ENCODE measurements around the gene VAV1. TPM values are rescaled to one million over a fixed set of nuclear protein-coding genes. Genes with fewer than 3 reads are reported as not detected.

VAV1 gene
- total RNA-seq, 4 donors from 2014 or later, result 1.7 to 4.3 (median 2.6) TPM

- Histone ChIP-seq H3K4me1 (no peaks in the 10 kb centered on the region), H3K27me3 (no peaks in the 10 kb centered on the region), H3K9me3 (no peaks in the 10 kb centered on the region), H3K36me3 (no peaks in the 10 kb centered on the region), H3K4me3 (replicated peaks in 1 of 3) (no peak overlapping the region), H3K27ac (no peak overlapping the region)
- WGBS, 2 donors, result 48 to 73% methylated on average over 16 of the region's 25 CpGs
- intact Hi-C loops (cut with DNase I), result no loop called here
- no peak for TF ChIP-seq POLR2A (IDR thresholded peaks at IDR 0.05)
- no peak for TF ChIP-seq CTCF (IDR thresholded peaks at IDR 0.05)
- no peak for DNase-seq
These were observed 49.8 kb downstream of the VAV1 start for GRCh38 chr19:6822311-6822670.

GRCh38 chr19:6825076-6825774 lies 52.7 kb downstream of the VAV1 start:
- intact Hi-C loops (cut with DNase I), result no loop called here
- TF ChIP-seq POLR2A (IDR thresholded peaks at IDR 0.05) (no peak), CTCF (IDR thresholded peaks at IDR 0.05) (no peak)
- no peak overlapping the region for H3K27ac ChIP-seq
- 76 to 89% methylated on average over 10 to 12 of the region's 12 CpGs for WGBS, 2 donors
- H3K36me3 ChIP-seq, result no peaks in the 10 kb centered on the region
- H3K4me3 ChIP-seq (replicated peaks in 1 of 3), result no peak overlapping the region
- H3K4me1 ChIP-seq, result no peaks in the 10 kb centered on the region
- H3K9me3 ChIP-seq, result no peaks in the 10 kb centered on the region
- DNase-seq, result no peak
- no peaks in the 10 kb centered on the region for H3K27me3 ChIP-seq

DNA sequence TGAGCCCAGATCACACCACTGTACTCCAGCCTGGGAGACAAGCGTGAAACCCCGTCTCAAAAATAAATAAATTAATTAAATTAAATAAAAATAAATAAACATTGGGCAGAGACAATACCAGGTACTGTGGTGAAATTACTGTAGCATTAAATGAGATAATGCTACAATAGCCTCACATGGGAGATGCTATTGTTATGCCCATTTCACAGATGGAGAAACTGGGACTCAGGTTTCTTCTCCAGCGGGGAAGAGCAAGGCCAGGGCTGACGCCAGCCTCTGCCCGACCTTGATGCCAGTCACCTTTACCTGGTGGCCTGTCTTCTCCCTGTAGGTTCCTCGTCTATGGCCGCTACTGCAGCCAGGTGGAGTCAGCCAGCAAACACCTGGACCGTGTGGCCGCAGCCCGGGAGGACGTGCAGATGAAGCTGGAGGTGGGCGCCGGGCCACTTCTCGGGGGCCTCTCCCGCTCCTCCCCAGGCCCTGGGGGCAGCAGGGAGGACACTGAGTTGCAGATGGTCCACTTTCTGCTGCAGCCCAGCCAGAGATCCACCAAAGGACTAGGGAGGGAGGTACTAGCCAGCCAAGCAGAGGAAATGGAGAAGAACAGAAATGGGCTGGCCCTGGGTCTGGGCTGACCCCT lies 53.9 kb downstream of the VAV1 start:
- no peak overlapping the region for H3K27ac ChIP-seq
- H3K4me3 ChIP-seq (replicated peaks in 1 of 3), result no peak overlapping the region
- no peaks in the 10 kb centered on the region for H3K27me3 ChIP-seq
- no peaks in the 10 kb centered on the region for H3K9me3 ChIP-seq
- no peak for DNase-seq
- H3K36me3 ChIP-seq, result no peaks in the 10 kb centered on the region
- H3K4me1 ChIP-seq, result no peaks in the 10 kb centered on the region
- TF ChIP-seq CTCF (IDR thresholded peaks at IDR 0.05) (no peak), POLR2A (IDR thresholded peaks at IDR 0.05) (no peak)
- intact Hi-C loops (cut with DNase I), result no loop called here
- WGBS, 2 donors, result 85 to 86% methylated on average over 11 to 15 of the region's 15 CpGs

- Histone ChIP-seq H3K36me3 (no peaks in the 10 kb centered on the region), H3K4me3 (replicated peaks in 1 of 3) (no peak overlapping the region), H3K27ac (no peak overlapping the region), H3K4me1 (no peaks in the 10 kb centered on the region), H3K9me3 (no peaks in the 10 kb centered on the region), H3K27me3 (no peaks in the 10 kb centered on the region)
- WGBS, 2 donors, result 41 to 49% methylated on average over 8 to 14 of the region's 14 CpGs
- DNase-seq, result no peak
- intact Hi-C loops (cut with DNase I), result no loop called here
- no peak for TF ChIP-seq POLR2A (IDR thresholded peaks at IDR 0.05)
- TF ChIP-seq CTCF (IDR thresholded peaks at IDR 0.05), result no peak
These were observed 55.8 kb downstream of the VAV1 start for GRCh38 chr19:6828306-6828697.

Data from thyroid gland (tissue), 4 donors.